DOHH2 (cell line): ENCODE data around the gene OLFM1.

Experiments
- H3F3A ChIP-seq: fragments of 200-600 bp; sonication (generic), shearing (Covaris generic); 2 replicates; pipeline ENCODE4 v1.6.0; 2016; ENCODE audit warnings: antibody characterized with exemption, mild to moderate bottlenecking; ENCODE audit not compliant: control insufficient read depth, insufficient read depth
- H3K27ac ChIP-seq: fragments of 200-600 bp; sonication (generic); 2 replicates; pipeline ENCODE4 v1.5.1; 2014; ENCODE audit warnings: low read depth, mild to moderate bottlenecking, low read length, moderate library complexity
- H3K27me3 ChIP-seq: fragments of 200-600 bp; sonication (generic); 2 replicates; pipeline ENCODE4 v1.6.1; 2014; ENCODE audit warnings: mild to moderate bottlenecking, low read length, mixed read lengths; ENCODE audit not compliant: control insufficient read depth
- H3K36me3 ChIP-seq: fragments of 200-600 bp; sonication (generic); 2 replicates; pipeline ENCODE4 v1.6.1; 2014; ENCODE audit warnings: mild to moderate bottlenecking, low read length, moderate library complexity, mixed read lengths; ENCODE audit not compliant: control insufficient read depth
- H3K4me1 ChIP-seq: fragments of 200-600 bp; sonication (generic); 2 replicates; pipeline ENCODE4 v1.6.1; 2014; ENCODE audit warnings: mild to moderate bottlenecking, low read length, mixed read lengths; ENCODE audit not compliant: control insufficient read depth
- H3K4me2 ChIP-seq: fragments of 200-600 bp; sonication (generic); 2 replicates; pipeline ENCODE4 v1.6.0; 2014; ENCODE audit warnings: mild to moderate bottlenecking, low read length, moderate library complexity
- H3K4me3 ChIP-seq: fragments of 200-600 bp; sonication (generic); 2 replicates; pipeline ENCODE4 v1.5.1; 2014; ENCODE audit warnings: mild to moderate bottlenecking, low read length, mixed read lengths
- H3K79me2 ChIP-seq: fragments of 200-600 bp; sonication (generic); 2 replicates; pipeline ENCODE4 v1.6.1; 2014; ENCODE audit warnings: mild to moderate bottlenecking, low read length, mixed read lengths; ENCODE audit not compliant: control insufficient read depth
- H3K9me2 ChIP-seq: fragments of 200-600 bp; sonication (generic); replicated peaks from 2 replicates; pipeline ENCODE4 v1.6.1; 2014; ENCODE audit warnings: mild to moderate bottlenecking, low read length, mixed read lengths; ENCODE audit not compliant: control insufficient read depth
- H3K9me3 ChIP-seq: fragments of 200-600 bp; sonication (generic); 2 replicates; pipeline ENCODE4 v1.6.1; 2014; ENCODE audit warnings: antibody characterized with exemption, low read length, mixed read lengths; ENCODE audit not compliant: control insufficient read depth, insufficient read depth
- H4K20me1 ChIP-seq: fragments of 200-600 bp; sonication (generic); 2 replicates; pipeline ENCODE4 v1.6.0; 2014; ENCODE audit warnings: low read depth, mild to moderate bottlenecking, antibody characterized with exemption, low read length, moderate library complexity; ENCODE audit not compliant: control insufficient read depth, insufficient read depth
- CTCF ChIP-seq: fragments of 200-600 bp; sonication (generic); IDR thresholded peaks from one replicate; pipeline ENCODE4 v1.5.1; 2014; ENCODE audit warnings: antibody characterized with exemption, mild to moderate bottlenecking, low read depth, low read length; ENCODE audit not compliant: poor library complexity, severe bottlenecking
- EZH2phosphoT487 ChIP-seq: fragments of 200-600 bp; sonication (generic); IDR thresholded peaks from 2 replicates; pipeline ENCODE4 v1.6.1; 2017; ENCODE audit warnings: borderline replicate concordance, mild to moderate bottlenecking, antibody characterized with exemption, low read length, moderate library complexity, mixed read lengths

The OLFM1 gene

GRCh38 chr9:135138078-135138855 lies 50.8 kb downstream of the OLFM1 start:
- Histone ChIP-seq H4K20me1 (no peaks in the 10 kb centered on the region), H3K9me3 (no peaks in the 10 kb centered on the region), H3K27ac (no peak overlapping the region), H3K4me3 (no peak overlapping the region), H3F3A (no peaks in the 10 kb centered on the region), H3K9me2 (no peaks in the 10 kb centered on the region), H3K36me3 (no peaks in the 10 kb centered on the region), H3K4me2 (no peak overlapping the region), H3K4me1 (no peaks in the 10 kb centered on the region), H3K79me2 (no peaks in the 10 kb centered on the region), H3K27me3 (no peaks in the 10 kb centered on the region)
- TF ChIP-seq CTCF (no peak), EZH2phosphoT487 (no peak)

GRCh38 chr9:135139366-135139959 lies 52.0 kb downstream of the OLFM1 start:
- H4K20me1 ChIP-seq, result no peaks in the 10 kb centered on the region
- TF ChIP-seq CTCF (no peak), EZH2phosphoT487 (no peak)
- H3K9me3 ChIP-seq, result no peaks in the 10 kb centered on the region
- no peaks in the 10 kb centered on the region for H3K79me2 ChIP-seq
- no peaks in the 10 kb centered on the region for H3K9me2 ChIP-seq
- H3K36me3 ChIP-seq, result no peaks in the 10 kb centered on the region
- no peaks in the 10 kb centered on the region for H3K4me1 ChIP-seq
- no peak overlapping the region for H3K4me2 ChIP-seq
- H3K4me3 ChIP-seq, result no peak overlapping the region
- no peaks in the 10 kb centered on the region for H3K27me3 ChIP-seq
- no peaks in the 10 kb centered on the region for H3F3A ChIP-seq
- H3K27ac ChIP-seq, result no peak overlapping the region

- no peak for TF ChIP-seq EZH2phosphoT487
- TF ChIP-seq CTCF, result no peak
- H3K4me2 ChIP-seq, result no peak overlapping the region
- H3K4me3 ChIP-seq, result no peak overlapping the region
- no peaks in the 10 kb centered on the region for H3K4me1 ChIP-seq
- H3K36me3 ChIP-seq, result no peaks in the 10 kb centered on the region
- H4K20me1 ChIP-seq, result no peaks in the 10 kb centered on the region
- H3K79me2 ChIP-seq, result no peaks in the 10 kb centered on the region
- no peaks in the 10 kb centered on the region for H3K9me2 ChIP-seq
- no peak overlapping the region for H3K27ac ChIP-seq
- H3K9me3 ChIP-seq, result no peaks in the 10 kb centered on the region
- H3K27me3 ChIP-seq, result no peaks in the 10 kb centered on the region
- no peaks in the 10 kb centered on the region for H3F3A ChIP-seq
Observed at GRCh38 chr9:135141183-135141774, 53.8 kb downstream of the OLFM1 start.
